Tibial artery (tissue), 4 donors: ENCODE results near the gene FBXO33.

Experiments used
- DNase-seq, 2 donors: peaks; one replicate each; pipeline ENCODE4 v3.0.0-alpha.2; 2019
- H3K27ac ChIP-seq, 2 donors: fragments of 200-600 bp; sonication (generic) in 1 of 2; 1 replicate in 1 of 2; 2 replicates in 1 of 2; pipeline ENCODE4 v1.5.1; 2018 to 2019; ENCODE audit warnings: mild to moderate bottlenecking in 1 of 2
- H3K27me3 ChIP-seq, 2 donors: fragments of 200-600 bp; sonication (generic) in 1 of 2; one replicate each; pipeline versions ENCODE4 v1.5.1 to v1.6.0; 2016 to 2019
- H3K36me3 ChIP-seq, 3 donors: fragments of 200-600 bp; sonication (generic) in 2 of 3; one replicate each; pipeline ENCODE4 v1.5.1; 2016 to 2019; ENCODE audit warnings: mild to moderate bottlenecking in 2 of 3
- H3K4me1 ChIP-seq, 4 donors: fragments of 200-600 bp; sonication (generic) in 2 of 4; 1 replicate in 3 of 4; 2 replicates in 1 of 4; pipeline ENCODE4 v1.5.1; 2016 to 2019
- H3K4me3 ChIP-seq, 2 donors: fragments of 200-600 bp; sonication (generic) in 1 of 2; 1 replicate in 1 of 2; 2 replicates in 1 of 2; pipeline ENCODE4 v1.5.1; 2018 to 2019; ENCODE audit warnings: mild to moderate bottlenecking in 2 of 2
- H3K9me3 ChIP-seq, 3 donors: fragments of 200-600 bp; sonication (generic) in 1 of 3; one replicate each; pipeline ENCODE4 v1.5.1; 2016 to 2019
- CTCF ChIP-seq, 2 experiments: fragments of 200-600 bp in 1 of 2; fragments of 450-650 bp in 1 of 2; IDR thresholded peaks; one replicate each; pipeline ENCODE4 v1.5.1; 2017 to 2019; ENCODE audit warnings: antibody characterized with exemption in 2 of 2, mild to moderate bottlenecking in 1 of 2, moderate library complexity in 1 of 2
- intact Hi-C: fragments of 100-400 bp; cut with DNase I; formaldehyde crosslinking; loops from one replicate; pipeline ENCODE4 v1.15.0; 2023; ENCODE audit warnings: low total_unique reads

FBXO33 gene

GRCh38 chr14:39396448-39396847 lies 35.8 kb downstream of the FBXO33 start:
- H3K27me3 ChIP-seq: no peaks in the 10 kb centered on the region
- DNase-seq: no peak
- no peak for TF ChIP-seq CTCF (IDR thresholded peaks at IDR 0.05)
- H3K9me3 ChIP-seq: no peaks in the 10 kb centered on the region
- H3K4me1 ChIP-seq: no peaks in the 10 kb centered on the region
- H3K36me3 ChIP-seq: peaks cover 16 to 52% (median 51%) of the 10 kb centered on the region in 3 donors
- intact Hi-C loops: no loop called here
- no peak overlapping the region for H3K27ac ChIP-seq
- no peak overlapping the region for H3K4me3 ChIP-seq

DNA sequence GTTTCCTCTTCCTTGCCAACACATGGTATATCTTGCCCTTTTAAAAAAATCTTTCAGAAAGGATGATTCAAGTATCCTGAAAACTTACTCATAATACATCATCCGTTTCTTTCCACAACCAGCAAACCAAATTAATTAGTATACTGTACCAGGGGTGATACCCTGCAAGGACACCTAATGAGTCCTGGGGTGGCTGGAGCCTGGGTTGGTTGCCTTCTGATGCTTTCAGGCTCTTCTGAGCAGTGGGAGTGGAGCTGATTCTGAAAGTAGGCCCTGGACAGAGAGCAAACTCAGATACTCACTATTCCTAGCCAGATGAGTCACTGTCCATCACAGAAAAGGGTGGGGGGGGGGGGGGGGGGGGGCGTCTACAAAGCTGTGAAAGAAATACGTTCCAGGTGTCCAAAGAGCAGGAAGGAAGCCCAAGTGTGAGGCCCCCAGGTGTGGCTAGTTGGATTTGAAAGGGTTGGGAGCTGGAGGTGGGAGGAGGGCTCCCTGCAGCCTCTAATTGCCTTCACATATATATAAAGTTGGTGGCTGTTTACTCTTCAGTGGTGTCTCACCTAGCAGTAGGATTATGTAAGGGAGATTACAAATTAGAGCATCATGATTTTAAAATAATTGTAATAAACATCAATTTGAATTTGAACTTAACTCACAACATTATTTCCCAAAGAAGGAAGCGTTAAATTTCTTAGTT lies 36.5 kb downstream of the FBXO33 start:
- intact Hi-C loops: no loop called here
- TF ChIP-seq CTCF (IDR thresholded peaks at IDR 0.05): no peak

DNA sequence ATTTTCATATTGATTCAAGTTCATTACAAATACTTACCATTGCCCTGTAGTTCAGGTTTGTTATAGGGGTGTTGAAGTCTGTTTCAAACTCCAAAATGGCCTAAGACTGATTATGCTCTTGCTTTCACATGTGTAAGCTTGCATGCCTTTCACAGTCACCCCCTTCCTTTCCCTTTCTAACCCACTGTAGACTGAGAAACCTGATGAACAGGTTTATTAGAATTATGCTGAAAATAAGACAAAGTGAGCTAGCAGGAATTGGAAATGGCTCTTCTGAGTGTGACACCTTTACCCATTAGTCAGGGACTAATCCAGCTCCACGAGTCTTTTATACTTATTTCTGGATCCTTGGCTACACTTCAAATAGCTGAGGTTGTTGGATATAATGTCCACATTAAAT lies 38.9 kb downstream of the FBXO33 start:
- no peak for DNase-seq
- H3K27ac ChIP-seq: no peak overlapping the region
- H3K9me3 ChIP-seq: no peaks in the 10 kb centered on the region
- no peaks in the 10 kb centered on the region for H3K27me3 ChIP-seq
- no peak overlapping the region for H3K4me3 ChIP-seq
- peaks cover under 1 to 28% (median 21%) of the 10 kb centered on the region in 3 donors for H3K36me3 ChIP-seq
- TF ChIP-seq CTCF (IDR thresholded peaks at IDR 0.05): no peak
- H3K4me1 ChIP-seq: no peaks in the 10 kb centered on the region
- intact Hi-C loops: no loop called here

More for the DNA sequence above, 36.5 kb downstream of the FBXO33 start:
- Histone ChIP-seq H3K4me1 (no peaks in the 10 kb centered on the region), H3K4me3 (no peak overlapping the region), H3K27ac (no peak overlapping the region), H3K9me3 (no peaks in the 10 kb centered on the region), H3K27me3 (no peaks in the 10 kb centered on the region), H3K36me3 (peaks cover 16 to 44% (median 43%) of the 10 kb centered on the region in 3 donors)
- no peak for DNase-seq

- Histone ChIP-seq H3K4me3 (no peak overlapping the region), H3K27ac (no peak overlapping the region), H3K9me3 (no peaks in the 10 kb centered on the region), H3K36me3 (peaks cover 0 to 4% (median 0%) of the 10 kb centered on the region in 3 donors), H3K27me3 (no peaks in the 10 kb centered on the region), H3K4me1 (no peaks in the 10 kb centered on the region)
- DNase-seq: no peak
- intact Hi-C loops: no loop called here
- TF ChIP-seq CTCF (IDR thresholded peaks at IDR 0.05): no peak
These were observed 48.1 kb downstream of the FBXO33 start for GRCh38 chr14:39384177-39384576.

GRCh38 chr14:39383741-39384140 lies 48.5 kb downstream of the FBXO33 start:
- DNase-seq: no peak
- intact Hi-C loops: no loop called here
- TF ChIP-seq CTCF (IDR thresholded peaks at IDR 0.05): no peak
- peaks cover 0 to 4% (median 0%) of the 10 kb centered on the region in 3 donors for H3K36me3 ChIP-seq
- H3K27ac ChIP-seq: no peak overlapping the region
- H3K27me3 ChIP-seq: no peaks in the 10 kb centered on the region
- H3K9me3 ChIP-seq: no peaks in the 10 kb centered on the region
- no peaks in the 10 kb centered on the region for H3K4me1 ChIP-seq
- no peak overlapping the region for H3K4me3 ChIP-seq
